GM19468 (cell line): ENCODE data around the gene RAB4A.
A peak's percentile ranks its signal among the peaks of the same experiment; 100 is the strongest.
"Not testable (repeated sequence)": the region's sequence is repeated elsewhere in the genome, so short reads cannot be mapped to it uniquely, and the experiment has no call there.

ENCODE experiments used
- ATAC-seq: cut with Tn5 transposase; IDR thresholded peaks from one replicate; pipeline ENCODE4 v1.9.1; 2021; ENCODE audit warnings: mild to moderate bottlenecking, moderate library complexity, moderate number of reproducible peaks; ENCODE audit not compliant: unreplicated experiment; ENCODE audit errors: extremely low read depth

RAB4A gene

GRCh38 chr1:229268505-229268904, 2.4 kb upstream of the RAB4A start:
- ATAC-seq: no peak

GRCh38 chr1:229271448-229272159, 693 bp downstream of the RAB4A start:
- peak; percentile 10 for ATAC-seq

GRCh38 chr1:229272164-229273158, 1.6 kb downstream of the RAB4A start:
- ATAC-seq: no peak

- no peak for ATAC-seq
Measured at GRCh38 chr1:229273507-229274232, 2.8 kb downstream of the RAB4A start.

GRCh38 chr1:229275005-229275404, 4.1 kb downstream of the RAB4A start:
- no peak for ATAC-seq

GRCh38 chr1:229278120-229278741, 7.3 kb downstream of the RAB4A start:
- ATAC-seq: no peak

GRCh38 chr1:229279242-229279641, 8.3 kb downstream of the RAB4A start:
- no peak for ATAC-seq

GRCh38 chr1:229280037-229280828, 9.3 kb downstream of the RAB4A start:
- no peak for ATAC-seq

GRCh38 chr1:229280921-229281320, 10.0 kb downstream of the RAB4A start:
- no peak for ATAC-seq

- ATAC-seq: no peak
Measured at GRCh38 chr1:229281339-229281926, 10.5 kb downstream of the RAB4A start.

- ATAC-seq: no peak
Measured at GRCh38 chr1:229282295-229282823, 11.4 kb downstream of the RAB4A start.

- no peak for ATAC-seq
Measured at GRCh38 chr1:229283183-229283611, 12.3 kb downstream of the RAB4A start.

GRCh38 chr1:229284887-229285286, 14.0 kb downstream of the RAB4A start:
- ATAC-seq: no peak

- ATAC-seq: no peak
Measured at GRCh38 chr1:229285440-229285839, 14.5 kb downstream of the RAB4A start.

- no peak for ATAC-seq
Measured at GRCh38 chr1:229286099-229286766, 15.3 kb downstream of the RAB4A start.

GRCh38 chr1:229287267-229287666, 16.4 kb downstream of the RAB4A start:
- no peak for ATAC-seq

GRCh38 chr1:229288516-229288915, 17.6 kb downstream of the RAB4A start:
- no peak for ATAC-seq

- not testable (repeated sequence) for ATAC-seq
Measured at GRCh38 chr1:229291686-229292085, 20.8 kb downstream of the RAB4A start.
